ENCODE data around the gene ADD2. TPM values are rescaled to one million over a fixed set of nuclear protein-coding genes. Genes with fewer than 3 reads are reported as not detected.

ADD2 gene
- total RNA-seq, 1 experiment from 2014 or later: 124 TPM

DNA sequence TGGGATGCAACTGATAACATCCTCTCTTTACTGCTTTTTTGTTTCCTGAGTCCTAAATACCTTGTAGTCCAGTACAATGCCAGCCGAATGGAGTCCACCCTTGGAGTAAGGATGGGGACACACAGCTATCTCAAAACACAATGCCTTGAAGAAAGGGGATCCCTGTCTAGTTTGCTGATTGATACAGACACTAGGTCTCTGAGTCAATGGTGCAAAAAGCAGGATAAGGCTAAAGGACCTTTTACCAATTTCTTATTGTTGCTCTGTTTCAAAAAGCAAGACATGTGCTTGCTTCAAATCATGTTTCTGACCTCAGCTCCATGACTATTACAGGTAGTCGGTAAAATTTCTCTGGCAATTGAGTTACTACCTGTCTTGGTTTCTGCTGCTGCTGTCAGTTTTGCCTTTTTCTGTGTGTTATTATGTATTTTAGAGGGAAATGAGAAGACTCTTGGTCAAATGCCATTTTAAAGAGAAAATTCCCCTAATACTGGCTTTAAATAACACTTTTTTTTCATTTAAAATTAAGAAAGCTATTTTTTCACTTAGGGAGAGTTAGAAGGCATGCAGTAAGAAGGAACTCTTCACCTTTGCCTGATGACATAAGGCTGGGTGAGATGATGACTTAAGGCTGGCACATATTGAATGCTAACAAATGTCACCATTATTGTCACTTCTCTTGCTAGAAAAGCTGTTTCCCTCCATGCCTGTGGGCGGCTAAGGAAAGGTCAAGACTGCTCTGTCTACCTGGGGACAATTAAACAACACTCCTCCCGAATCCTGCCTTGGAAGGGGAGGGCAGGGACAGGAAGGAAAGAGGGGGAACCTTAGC is 27.4 kb upstream of the ADD2 start:
- no peak overlapping the region for H3K4ac ChIP-seq (ENCODE audit: low read depth, low read length)
- no peak overlapping the region for H2AFZ ChIP-seq (ENCODE audit: low read length)
- no peak overlapping the region for H2BK12ac ChIP-seq (ENCODE audit: insufficient read length, low read depth, low read length)
- no peak overlapping the region for H4K5ac ChIP-seq (ENCODE audit: insufficient read length, low read depth, low read length)
- no peak overlapping the region for H3K27ac Mint-ChIP-seq
- peaks cover 7 to 9% (median 8%) of the 10 kb centered on the region in 3 experiments; a peak in 6 of 7 replicates for H3K36me3 Mint-ChIP-seq (ENCODE audit: insufficient read depth in 1 of 3, low read depth in 3 of 3)
- TF ChIP-seq CTCF (conservative IDR thresholded peaks at IDR 0.05): no peak
- H4K8ac ChIP-seq (replicated peaks; ENCODE audit: insufficient read length, low read depth, low read length): no peak overlapping the region
- H3K27me3 ChIP-seq (ENCODE audit: insufficient read depth, low read length): peaks cover 22% of the 10 kb centered on the region
- no peaks in the 10 kb centered on the region for H3K23me2 ChIP-seq (ENCODE audit: insufficient read length, low read depth, low read length, poor library complexity, severe bottlenecking)
- no peak overlapping the region for H2BK20ac ChIP-seq (ENCODE audit: low read depth, low read length, poor library complexity, severe bottlenecking)
- DNase-seq: no peak
- peaks cover 8 to 13% of the 10 kb centered on the region in 2 experiments for H3K4me1 Mint-ChIP-seq
- no peaks in the 10 kb centered on the region for H3K79me2 ChIP-seq (ENCODE audit: insufficient read depth, low read length)
- no peak overlapping the region for H3K56ac ChIP-seq (ENCODE audit: insufficient read length, low read depth, low read length)
- H2AK5ac ChIP-seq (ENCODE audit: insufficient read length, low read length): no peak overlapping the region
- no peak overlapping the region for H3T11ph ChIP-seq (ENCODE audit: low read length)
- H3K9ac ChIP-seq (ENCODE audit: extremely low read depth, insufficient read length, low read length): no peak overlapping the region
- WGBS (ENCODE audit: extremely low coverage, insufficient read length, low lambda C conversion rate): no CpG with 5 or more reads among the region's 4 CpGs
- peaks cover 95% of the 10 kb centered on the region for H3K27me3 Mint-ChIP-seq (ENCODE audit: low read depth)
- no peak overlapping the region for H3K27ac ChIP-seq (ENCODE audit: insufficient read length, low read depth, low read length)
- H3K9me3 ChIP-seq (ENCODE audit: control insufficient read depth, low read depth, low read length): no peaks in the 10 kb centered on the region
- no peak overlapping the region for H3K18ac ChIP-seq (ENCODE audit: insufficient read length, low read depth, low read length)
- no peak overlapping the region for H3K23ac ChIP-seq (ENCODE audit: insufficient read length, low read depth, low read length)
- H2BK15ac ChIP-seq (ENCODE audit: low read depth, low read length): no peak overlapping the region
- no peak overlapping the region for H3K4me2 ChIP-seq (ENCODE audit: insufficient read depth, insufficient read length, low read length)
- H3K79me1 ChIP-seq (ENCODE audit: insufficient read depth, low read depth, low read length, poor library complexity, severe bottlenecking): no peaks in the 10 kb centered on the region
- H4K91ac ChIP-seq (ENCODE audit: insufficient read length, low read depth, low read length): no peak overlapping the region
- no peak overlapping the region for H3K14ac ChIP-seq (ENCODE audit: insufficient read depth, low read length)
- no peak overlapping the region for H2BK120ac ChIP-seq (ENCODE audit: low read depth, low read length, poor library complexity, severe bottlenecking)
- H3K9me3 Mint-ChIP-seq: peaks cover 9 to 13% of the 10 kb centered on the region in 2 experiments
- H3K4me1 ChIP-seq (ENCODE audit: insufficient read depth, low read length): no peaks in the 10 kb centered on the region
- no peak overlapping the region for H3K4me3 Mint-ChIP-seq
- no peak overlapping the region for H2BK5ac ChIP-seq (ENCODE audit: insufficient read length, low read length)
- no peaks in the 10 kb centered on the region for H4K20me1 ChIP-seq (ENCODE audit: control insufficient read depth, insufficient read depth, insufficient read length)

All from H9 (cell line).